ENCODE data around the gene TMOD3.

GRCh38 chr15:51947124-51947523, 117.7 kb downstream of the TMOD3 start:
- no peak for TF ChIP-seq CTCF (IDR thresholded peaks at IDR 0.05)
- no peak for TF ChIP-seq POLR2AphosphoS5 (IDR thresholded peaks at IDR 0.05)
